HG02759 (cell line): ENCODE data around the gene SYTL4.
"Not testable (repeated sequence)": the region's sequence is repeated elsewhere in the genome, so short reads cannot be mapped to it uniquely, and the experiment has no call there.

Source experiments
- ATAC-seq: cut with Tn5 transposase; IDR thresholded peaks from one replicate; pipeline ENCODE4 v1.9.1; 2021; ENCODE audit warnings: mild to moderate bottlenecking, moderate library complexity; ENCODE audit not compliant: unreplicated experiment

Gene SYTL4

DNA sequence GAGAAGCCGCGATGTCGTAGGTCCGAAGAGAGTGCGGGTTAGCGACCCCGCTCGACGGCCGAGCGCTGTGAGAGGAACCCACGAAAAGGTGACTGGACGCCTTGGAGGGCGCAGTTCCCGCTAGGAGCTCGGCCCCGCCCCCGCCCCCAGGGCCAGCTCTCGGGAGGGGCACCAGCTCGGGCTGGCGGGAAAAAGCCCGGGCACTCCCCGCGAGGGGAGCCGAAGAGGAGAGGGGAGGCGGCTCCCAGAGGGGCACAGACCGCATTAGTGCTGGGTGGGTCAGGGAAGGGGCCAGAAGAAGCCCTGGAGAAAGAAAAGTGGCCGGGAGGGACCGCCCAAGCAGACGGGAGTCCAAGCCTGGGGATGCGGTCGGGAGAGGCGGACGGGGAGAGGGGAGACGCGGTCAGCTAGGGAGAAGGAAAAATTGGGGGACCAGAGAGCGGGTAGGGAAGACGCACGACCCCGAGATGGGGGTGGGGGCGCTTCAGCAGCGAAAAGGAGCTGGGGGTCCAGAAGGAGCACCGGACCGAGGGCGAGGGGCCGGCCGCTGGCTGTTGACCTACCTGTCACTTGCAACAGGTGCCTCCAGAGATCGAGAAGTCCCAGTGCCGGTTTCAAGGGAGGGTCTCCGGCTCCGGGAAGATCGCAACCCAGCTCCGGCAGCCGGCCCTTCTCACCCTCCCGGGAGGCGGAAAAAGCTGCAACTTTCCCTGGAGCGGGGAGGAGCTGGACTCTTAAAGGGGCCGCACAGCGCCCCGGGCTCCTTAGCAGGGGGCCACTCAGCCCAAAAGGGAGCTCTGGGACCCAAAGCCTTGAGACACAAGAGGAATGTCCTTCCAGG is at the start of gene SYTL4:
SYTL4 (minus strand) TSS at position 681 of the 841 bp plus-strand sequence. CDS start 30,084 bp downstream, outside the sequence.
- no peak for ATAC-seq

DNA sequence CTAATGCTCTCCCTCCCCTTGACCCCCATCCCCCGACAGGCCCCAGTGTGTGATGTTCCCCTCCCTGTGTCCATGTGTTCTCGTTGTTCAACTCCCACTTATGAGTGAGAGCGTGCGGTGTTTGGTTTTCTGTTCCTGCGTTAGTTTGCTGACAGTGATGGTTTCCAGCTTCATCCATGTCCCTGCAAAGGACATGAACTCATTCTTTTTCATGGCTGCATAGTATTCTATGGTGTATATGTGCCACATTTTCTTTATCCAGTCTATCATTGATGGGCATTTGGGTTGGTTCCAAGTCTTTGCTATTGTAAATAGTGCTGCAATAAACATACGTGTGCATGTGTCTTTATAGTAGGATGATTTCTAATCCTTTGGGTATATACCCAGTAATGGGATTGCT is 37.5 kb upstream of the SYTL4 start:
- not testable (repeated sequence) for ATAC-seq

DNA sequence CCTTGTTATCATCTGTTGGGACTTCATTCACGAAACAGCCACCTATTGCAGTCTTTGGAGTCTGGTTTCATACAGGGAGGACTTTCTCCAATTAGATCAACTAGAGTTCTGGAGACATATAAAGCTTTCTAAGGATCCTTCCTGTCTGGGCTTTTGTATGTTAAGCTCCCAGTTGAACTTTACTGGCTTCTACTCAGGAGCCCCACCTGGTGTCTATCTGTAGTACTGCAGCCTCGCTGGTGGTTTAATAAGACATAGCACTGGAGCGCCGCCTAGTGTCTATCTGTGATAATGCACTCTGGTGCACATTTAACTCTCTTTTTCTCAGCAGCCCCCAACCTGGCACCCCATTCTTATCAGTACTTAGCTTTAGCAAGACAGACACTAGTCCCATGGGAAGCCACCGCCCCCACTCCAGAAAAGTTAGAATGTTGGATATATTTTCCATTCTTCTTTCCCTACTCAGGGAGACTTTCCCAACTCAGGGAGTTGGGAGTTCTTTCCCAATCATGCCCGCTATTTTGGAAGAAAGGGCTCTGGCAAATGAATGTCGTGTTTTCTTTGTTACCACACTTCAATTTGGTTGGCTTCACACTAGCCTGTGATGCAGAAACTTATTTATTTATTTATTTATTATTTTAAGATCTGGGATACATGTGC is 36.9 kb upstream of the SYTL4 start:
- no peak for ATAC-seq

DNA sequence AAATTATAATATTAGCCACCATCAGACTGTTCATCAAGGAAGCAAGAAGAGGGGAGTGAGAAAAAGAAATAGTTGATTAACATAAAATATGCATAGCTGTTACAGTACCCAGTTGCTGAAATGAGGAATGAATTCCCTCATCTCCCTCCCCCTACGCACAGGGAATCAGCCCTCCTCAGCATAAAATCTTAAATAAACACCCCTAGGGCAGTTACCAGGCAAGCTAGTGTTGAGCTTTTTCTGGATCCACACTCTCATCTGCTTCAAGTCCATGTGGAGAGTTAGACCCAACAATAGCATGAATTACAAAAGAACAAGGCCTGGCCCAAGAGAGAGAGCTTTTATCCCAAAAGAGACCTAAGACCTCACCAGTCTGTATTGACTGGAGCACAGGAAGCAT is 19.0 kb upstream of the SYTL4 start:
- ATAC-seq: no peak

DNA sequence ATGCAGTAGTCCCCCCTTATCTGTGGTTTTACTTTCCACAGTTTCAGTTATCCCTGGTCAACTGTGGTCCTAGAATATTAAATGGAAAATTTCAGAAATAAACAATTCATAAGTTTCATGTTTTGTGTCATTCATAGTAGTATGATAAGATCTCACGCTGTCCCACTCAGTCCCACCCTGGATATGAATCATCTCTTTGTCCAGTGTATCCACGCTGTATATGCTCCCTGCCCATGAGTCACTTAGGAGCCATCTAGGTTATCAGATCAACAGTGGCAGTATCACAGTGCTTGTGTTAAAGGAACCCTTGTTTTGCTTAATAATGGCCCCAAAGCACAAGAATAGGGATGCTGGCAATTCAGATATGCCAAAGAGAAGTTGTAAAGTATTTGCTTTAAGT is 16.2 kb upstream of the SYTL4 start:
- ATAC-seq: no peak

DNA sequence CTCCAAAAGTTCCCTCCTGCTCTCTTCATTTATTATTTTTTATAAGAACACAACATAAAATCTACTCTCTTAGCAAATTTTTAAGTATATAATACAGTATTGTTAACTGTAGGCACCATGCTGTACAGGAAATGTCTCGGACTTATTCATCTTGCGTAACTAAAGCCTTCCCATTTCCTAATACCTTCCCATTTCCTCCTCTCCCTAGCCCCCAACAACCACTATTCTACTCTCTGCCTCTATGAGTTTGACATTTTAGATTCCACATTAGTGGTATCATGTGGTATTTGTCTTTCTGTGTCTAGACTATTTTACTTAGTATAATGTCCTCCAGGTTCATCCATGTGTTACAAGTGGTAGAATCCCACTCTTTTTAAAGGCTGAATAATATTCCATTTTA is 15.8 kb upstream of the SYTL4 start:
- ATAC-seq: no peak

DNA sequence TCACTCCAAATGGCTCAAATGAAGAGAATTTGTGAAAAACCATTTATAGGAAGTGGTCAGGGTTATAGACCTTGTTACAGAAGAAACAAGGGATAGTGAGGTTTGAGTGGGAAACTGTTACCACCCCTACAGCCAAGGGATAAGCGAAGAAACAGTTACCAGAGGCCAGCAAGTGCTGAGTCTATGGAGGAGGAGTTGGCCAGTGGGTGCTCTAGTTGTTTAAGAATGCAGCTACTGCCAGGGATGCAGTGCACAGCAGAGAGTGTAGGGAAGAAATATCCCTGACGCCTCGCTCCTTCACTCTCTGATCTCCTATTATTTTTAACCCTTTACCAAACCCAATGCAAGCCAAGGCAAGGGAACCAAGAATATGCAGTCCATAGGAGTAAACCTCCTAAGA is 15.2 kb upstream of the SYTL4 start:
- ATAC-seq: no peak

DNA sequence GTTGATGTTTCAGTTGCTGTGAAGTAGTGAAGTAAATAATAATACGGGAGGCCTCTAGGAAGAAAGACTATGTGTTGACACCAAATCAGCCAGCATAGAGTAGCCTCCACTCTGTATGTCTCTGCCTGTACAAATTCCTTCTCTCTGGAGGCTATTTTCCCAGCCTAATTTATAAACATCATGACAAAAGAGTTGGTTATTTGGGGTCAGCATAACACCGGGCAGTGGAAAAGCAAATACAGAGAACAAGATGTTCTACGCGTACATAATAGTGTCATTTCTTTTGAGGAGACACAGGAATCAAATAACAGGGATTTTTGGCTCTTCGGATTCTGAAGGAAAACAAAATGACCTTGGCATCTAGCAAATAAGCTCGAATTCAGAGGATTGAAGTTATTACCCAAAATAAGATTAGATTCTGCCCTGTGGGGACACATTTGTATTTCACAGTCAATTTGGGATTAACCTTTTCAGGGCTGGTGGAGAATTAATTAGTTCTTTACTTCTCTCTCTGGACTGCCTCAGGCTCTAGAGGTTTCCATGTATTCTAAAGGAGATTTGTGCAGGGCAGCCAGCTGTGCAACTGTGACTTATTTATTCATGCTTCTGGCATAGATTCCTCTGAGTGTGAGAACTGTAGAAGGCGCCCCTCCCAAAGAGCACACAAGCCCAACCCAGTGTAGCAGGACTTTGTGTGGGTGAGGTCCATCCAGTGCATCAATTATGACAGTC is 14.1 kb upstream of the SYTL4 start:
- ATAC-seq: no peak

DNA sequence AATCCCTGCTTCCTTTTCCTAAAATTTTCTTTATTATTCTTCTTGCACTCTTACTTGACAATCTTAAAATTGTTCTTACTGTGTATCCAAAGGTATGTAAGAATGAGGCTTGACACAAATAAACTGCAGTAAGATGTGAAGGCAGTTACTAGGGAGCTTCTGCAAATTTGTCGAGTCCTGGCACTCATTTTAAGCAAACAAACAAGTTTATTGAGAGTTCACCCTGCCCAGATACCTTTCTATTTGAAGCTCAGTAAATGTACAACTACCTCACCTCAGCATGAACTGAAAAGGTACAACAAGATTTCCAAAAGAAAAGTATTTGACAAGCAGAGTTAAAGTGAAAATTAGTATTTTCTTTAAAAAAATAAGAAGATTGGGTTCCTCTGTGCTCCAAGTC is 13.3 kb upstream of the SYTL4 start:
- ATAC-seq: no peak

DNA sequence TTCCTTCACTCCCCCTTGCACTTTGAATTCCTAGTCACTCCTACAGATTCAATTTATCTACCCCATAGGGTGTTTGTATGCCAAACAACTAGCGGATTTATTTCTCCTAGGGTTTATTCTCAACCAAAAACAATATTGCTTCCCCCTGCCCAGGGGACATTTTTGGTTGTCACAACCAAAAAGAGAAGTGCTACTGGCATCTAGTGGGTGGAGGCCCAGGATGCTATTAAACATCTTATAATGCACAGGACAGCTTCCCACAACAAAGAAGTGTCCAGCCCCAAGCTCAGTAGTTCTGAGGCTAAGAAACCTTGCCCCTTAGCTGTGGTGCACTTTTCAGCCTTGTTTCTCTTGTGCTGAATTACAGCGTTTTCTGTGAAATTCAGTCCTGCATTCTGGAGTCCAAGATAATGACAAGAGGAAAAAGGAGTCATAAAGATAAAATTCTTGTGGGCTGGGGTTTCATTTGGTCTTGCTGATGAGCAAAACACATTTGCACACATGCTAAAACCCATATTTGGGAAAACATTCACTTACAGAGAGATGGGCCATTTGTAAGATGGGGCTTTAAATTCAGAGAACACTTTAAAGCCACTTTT is 11.2 kb upstream of the SYTL4 start:
- ATAC-seq: no peak

DNA sequence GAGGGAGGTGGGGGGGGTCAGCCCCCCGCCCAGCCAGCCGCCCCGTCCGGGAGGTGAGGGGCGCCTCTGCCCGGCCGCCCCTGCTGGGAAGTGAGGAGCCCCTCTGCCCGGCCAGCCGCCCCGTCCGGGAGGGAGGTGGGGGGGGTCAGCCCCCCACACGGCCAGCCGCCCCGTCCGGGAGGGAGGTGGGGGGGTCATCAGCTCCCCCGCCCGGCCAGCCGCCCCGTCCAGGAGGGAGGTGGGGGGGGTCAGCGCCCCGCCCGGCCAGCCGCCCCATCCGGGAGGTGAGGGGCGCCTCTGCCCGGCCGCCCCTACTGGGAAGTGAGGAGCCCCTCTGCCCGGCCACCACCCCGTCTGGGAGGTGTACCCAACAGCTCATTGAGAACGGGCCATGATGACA is 7.9 kb downstream of the SYTL4 start:
- not testable (repeated sequence) for ATAC-seq

DNA sequence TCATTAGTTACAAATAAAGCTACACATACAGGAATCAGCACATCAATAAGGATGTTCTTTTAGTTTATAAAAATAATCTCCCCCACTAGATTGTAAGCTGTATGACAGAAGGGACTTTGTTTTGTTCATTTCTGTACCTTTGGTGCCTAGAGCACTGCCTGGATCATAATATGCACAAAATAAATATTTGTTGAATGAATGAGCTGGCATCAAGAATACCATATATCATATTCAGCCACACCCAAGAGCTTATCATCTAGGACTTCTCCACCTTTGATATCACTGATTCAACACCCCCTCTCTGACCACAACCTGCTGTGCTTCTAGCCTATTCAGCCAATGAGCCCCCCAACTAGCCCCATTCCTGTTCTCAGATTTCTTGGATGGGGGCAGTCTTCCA is 10.6 kb downstream of the SYTL4 start:
- no peak for ATAC-seq

DNA sequence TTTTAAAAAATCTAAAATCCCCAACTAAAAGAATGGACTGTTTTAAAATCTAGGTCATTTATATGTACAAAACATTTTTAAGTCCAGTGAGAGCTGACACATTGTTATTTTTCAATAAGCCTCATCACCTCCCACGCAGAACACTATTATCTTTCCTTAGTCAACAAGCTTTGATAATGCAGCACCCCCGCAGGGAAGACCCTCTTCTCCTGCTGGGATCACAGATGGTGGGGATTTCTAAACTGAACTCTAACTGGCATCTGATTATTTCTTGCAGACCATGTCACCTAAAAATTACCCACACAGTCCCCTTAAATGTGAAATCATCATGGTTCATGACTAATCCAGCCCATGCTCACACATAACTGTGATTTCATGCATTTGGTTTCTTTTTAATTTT is 11.6 kb downstream of the SYTL4 start:
- ATAC-seq: no peak

DNA sequence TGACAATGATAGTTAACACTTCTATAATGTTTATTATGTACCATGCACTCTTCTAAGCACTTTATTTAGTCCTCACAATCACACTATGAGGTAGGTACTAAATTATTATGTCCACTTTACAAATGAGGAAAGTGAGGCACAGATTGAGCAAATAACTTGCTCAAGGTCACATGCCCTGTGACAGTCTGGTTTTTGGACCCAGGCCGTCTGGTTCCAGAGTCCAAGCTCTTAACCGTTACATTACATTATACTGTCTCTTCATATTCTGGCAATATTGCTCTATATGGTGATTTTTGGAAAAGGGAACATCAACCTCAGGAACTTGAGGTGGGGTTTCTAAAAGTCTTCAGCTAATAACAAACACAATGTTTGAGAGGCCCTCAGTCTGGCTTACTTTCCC is 12.8 kb downstream of the SYTL4 start:
- no peak for ATAC-seq

DNA sequence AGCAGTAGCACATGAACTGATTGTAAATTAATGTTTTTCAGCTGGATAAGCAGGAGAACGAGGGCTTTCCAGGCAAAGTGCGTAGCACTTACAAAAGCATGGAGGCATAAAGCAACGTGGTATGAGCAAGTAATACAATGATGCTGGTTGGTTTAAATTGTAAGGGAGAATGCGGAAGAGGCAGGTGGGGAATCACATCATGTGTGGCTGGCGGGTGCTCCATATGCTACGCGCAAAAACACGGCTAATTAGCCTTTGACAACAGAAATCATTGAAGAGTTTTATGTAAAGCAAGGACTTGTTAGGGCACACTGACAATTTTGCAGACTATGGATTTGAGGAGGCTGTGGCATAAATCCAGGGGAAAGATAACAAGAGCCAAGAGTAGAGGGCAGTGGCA is 14.6 kb downstream of the SYTL4 start:
- ATAC-seq: no peak

DNA sequence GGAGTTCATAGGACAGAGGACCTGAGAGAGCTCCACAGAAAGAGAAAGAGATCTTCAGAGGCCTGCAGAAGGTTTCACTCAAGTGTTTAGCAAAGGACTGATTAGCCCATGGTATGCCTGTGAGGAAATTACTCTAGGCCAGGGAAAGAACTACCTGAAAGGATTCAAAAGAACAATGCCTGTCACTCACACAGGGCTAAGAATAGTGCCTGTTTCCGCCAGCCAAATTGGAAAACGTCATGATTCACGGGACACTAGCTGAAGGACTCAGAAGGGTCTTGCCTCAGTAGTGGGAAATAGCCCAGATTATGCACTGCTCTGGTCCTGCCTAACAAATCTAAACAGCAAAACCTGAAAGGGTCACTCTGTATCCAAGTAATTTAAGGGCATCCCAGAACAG is 21.1 kb downstream of the SYTL4 start:
- no peak for ATAC-seq

DNA sequence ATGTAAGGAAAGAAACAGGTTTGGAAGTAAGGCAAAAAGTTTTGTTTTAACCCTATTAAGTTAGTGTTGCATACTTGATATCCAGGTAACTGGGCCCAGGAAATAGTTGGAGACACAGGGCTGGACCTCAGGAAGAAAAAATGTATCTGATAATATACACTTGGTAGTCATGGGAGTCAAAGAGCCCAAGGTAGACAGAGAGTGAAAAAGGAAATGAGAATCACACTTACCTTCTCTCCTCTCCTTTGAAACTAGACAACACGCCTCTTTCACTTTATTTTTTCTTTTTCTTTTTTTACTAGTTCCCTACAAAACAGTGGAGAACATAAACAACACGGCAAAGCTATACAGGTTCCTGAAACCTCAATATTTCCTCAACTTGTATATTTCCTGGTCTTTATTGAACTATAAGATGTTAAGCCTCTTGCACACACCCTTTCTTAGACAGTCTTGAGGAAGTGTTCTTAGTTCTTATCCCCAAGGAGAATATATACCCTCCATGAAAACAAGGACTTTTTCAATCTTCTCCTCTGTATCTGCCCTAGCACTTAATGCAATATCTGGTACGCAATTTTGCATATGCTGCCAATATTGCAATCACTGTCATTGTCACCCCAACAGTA is 27.2 kb downstream of the SYTL4 start:
- no peak for ATAC-seq

DNA sequence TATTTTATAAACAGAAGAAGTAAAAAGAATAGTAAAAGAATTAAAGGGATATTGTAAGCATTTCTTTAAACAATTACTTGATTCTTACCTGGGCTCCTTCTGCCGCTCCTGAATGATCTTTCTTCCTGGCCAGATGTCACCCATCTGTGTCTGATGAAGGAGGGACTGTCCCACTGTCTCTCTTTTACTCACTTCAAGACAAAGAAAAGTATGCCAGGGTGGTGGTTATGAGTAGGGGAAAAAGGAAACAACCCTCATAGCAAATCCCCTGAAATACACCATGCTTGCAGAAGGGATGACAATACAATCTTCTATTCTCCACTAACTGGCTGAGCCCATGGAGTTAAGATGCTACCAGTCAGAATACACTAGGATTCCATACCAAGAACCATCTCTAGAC is 31.1 kb downstream of the SYTL4 start:
- ATAC-seq: peak; percentile 52

DNA sequence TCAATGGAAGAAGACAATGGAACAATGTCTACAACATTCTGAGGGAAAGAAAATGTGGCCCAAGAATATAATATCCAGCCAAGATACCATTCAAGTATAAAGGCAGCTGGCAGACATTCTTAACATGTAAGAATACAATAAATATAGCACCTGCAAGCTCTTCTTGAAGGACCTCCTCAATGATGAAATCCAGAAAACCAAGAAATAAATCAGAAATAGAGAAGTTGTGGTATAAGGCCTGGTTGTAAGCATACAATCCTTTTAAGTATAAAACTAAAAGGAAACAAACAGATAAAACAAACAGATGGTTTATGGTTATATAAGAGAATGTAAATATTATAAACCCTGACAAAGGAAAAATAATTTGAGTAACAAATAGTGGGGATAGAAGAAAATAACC is 33.4 kb downstream of the SYTL4 start:
- ATAC-seq: no peak

DNA sequence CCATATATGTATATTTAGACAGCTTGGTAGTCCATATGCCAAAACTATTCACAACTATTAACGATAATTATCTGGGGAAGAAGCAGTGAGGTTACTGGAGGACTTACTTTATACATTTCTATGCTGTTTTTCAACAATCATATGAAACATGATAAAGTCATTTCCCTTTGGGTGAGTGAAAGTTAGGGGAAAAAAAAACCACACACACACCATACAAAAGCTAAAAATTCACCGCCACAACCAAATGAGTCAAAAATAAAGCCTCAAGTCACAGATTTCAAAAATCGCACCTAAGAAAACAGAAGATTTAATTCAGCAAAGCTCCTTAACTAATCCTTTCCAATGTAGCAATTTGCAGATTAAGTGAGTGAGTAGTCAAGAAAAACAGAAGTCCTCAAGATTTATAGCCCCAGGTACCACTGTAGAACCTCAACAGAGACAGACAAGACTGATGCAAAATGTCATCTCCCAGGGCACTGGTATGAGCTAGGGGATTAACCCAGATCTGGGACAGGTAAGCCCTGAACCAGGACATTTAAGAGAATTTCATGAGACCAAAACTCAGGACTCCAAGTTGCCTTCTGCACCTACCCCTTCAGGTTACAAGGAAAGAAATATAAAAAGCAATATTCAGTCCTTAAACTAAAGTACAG is 35.1 kb downstream of the SYTL4 start:
- no peak for ATAC-seq
